HG03108 (cell line): ENCODE data around the gene DNLZ.

Source experiments
- ATAC-seq: cut with Tn5 transposase; IDR thresholded peaks from one replicate; pipeline ENCODE4 v1.9.1; 2021; ENCODE audit warnings: moderate library complexity; ENCODE audit not compliant: unreplicated experiment

The DNLZ gene

DNA sequence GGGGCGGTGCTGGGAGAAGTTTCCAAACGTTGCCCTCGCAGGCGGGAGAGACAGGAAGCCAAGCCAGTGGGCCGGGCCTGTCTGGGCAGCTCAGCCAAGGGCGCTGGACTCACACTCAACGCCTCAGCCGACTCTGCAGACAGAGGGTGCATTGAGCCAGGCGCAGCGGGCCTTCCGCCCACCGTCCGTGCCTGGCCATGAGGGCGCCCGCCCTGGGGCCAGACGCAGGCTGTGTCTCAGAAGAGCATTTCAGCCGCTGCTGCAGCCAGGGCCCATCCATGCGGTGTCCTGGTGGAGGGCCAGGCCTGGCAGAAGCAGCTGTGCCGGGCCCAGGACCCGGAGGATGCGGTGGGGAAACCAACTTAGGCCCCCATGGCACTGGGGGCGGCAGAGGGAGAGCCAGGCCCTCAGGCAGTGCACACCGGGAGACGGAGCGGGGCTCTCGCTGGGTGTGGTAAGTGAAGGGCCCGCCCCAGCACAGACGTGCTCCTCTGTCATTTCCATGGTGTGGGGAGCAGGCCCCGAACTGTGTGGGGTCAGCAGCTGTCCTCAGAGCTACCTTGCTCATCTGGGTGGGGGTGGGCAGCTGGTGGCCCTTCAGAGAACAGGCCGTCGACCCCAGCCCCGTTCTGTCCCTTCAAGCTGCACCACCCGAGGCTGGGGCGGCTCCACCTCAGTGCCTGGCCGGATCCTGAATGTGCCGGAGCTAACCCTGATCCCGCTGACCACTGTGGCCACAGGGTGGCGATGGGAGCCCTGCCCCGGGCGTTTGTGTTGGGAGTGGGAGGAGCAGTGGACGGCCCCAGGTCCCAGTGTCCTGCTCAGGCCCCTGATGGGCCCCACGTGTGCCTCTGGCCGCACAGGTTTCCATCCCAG, 18.0 kb downstream of the DNLZ start:
- no peak for ATAC-seq

GRCh38 chr9:136344544-136345280, 18.8 kb downstream of the DNLZ start:
- no peak for ATAC-seq

GRCh38 chr9:136343884-136344269, 19.7 kb downstream of the DNLZ start:
- no peak for ATAC-seq

- ATAC-seq = no peak
Observed at GRCh38 chr9:136343121-136343883, 20.2 kb downstream of the DNLZ start.

DNA sequence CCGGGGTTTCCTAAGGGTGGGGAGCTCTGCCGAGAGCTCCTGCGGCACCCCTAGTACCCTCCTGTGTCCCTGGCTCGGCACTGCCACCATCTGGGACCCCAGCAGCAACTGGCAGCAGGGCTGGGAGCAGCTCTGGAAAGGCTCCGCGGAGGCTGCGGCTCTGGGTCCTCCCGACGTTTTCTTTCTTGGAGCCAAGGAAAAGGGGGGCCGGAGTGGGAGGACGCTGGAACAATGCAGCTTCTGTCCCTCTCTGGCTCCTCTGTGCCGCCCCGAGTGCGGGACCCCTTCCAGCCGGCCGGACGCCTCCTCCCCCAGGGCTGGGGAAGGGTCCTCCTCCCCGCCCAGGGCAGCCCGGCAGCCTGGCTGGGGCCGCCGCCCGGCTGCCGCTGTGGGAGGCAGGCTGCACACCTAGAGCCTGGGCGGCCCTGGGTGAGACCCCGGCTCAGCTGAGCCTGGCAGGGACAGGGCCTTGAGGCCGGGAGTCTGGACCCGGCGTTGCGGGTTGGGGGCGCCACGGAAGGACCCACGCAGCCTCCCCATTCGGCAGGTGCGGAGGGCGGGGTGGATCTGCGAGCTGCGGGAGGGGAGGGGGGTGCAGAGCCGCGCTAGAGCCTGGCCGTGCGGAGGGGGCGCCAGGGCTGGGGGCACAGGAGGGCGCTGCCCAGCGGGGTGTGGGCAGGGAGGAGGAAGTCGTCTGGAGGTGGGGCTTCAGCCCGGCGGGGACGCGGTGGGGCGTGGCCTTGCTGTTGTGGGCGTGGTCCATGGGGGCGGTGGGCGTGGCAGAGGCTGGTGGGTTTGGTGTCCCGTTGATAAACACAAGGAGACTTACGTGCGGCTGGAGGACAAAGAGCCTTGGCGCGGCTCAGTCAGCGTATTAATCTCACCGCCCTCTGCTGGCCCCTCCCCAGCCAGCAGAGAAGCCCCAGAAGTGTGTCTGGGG, 21.1 kb downstream of the DNLZ start:
- ATAC-seq = no peak

- no peak for ATAC-seq
Observed at GRCh38 chr9:136341769-136342168, 21.8 kb downstream of the DNLZ start.

DNA sequence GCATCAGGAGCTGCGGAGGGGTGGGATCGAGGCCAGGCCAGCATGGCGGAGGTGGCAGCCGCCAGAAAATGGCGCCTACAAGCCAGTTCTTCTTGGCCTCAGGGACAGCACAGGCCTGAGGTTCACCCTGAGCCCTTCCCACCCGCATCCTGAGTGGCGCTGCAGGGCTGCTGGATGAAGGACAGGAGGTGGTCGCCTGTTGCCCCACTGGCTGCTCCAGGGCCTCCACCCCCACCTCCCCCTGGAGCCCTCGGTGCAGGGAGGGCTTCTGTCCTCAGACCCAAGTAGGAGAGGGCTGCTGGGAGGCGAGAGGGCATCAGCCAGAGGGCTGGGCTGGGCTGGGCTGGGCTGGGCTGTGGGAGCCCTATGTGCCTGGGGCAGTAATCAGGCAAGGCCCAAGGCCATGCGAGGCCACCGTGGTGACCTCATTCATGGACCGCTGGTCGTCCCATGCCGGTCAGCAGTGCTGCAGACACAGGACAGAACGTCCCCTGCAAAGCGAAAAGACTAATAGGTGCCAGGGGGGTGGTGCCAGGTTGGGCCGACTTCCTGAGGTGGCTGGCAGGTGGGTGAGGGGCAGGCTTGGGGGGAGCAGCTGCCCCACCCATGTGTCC, 22.4 kb downstream of the DNLZ start:
- no peak for ATAC-seq

- ATAC-seq = no peak
Observed at GRCh38 chr9:136340356-136341041, 23.0 kb downstream of the DNLZ start.

DNA sequence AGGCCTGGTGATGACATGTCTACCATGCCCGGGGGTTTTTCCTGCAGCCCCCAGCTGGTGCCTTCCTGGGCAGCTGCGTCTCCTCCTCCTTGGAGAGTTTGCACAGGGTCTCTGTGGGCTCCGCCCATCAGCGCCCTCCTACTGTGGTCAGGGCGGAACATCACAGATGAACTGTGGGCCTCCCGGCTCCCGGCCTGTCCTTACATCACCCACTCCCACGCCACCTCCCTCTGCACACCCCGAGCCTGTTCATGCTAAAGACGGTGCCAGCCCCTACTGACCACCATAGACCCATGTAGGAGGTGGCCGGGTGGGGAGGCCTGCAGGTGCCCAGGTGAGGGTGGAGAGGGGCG, 23.6 kb downstream of the DNLZ start:
- no peak for ATAC-seq

- no peak for ATAC-seq
Observed at GRCh38 chr9:136339173-136339957, 24.2 kb downstream of the DNLZ start.

GRCh38 chr9:136338511-136338910, 25.0 kb downstream of the DNLZ start:
- ATAC-seq = no peak

GRCh38 chr9:136337416-136338395, 25.8 kb downstream of the DNLZ start:
- ATAC-seq = no peak

GRCh38 chr9:136336881-136337280, 26.7 kb downstream of the DNLZ start:
- no peak for ATAC-seq

DNA sequence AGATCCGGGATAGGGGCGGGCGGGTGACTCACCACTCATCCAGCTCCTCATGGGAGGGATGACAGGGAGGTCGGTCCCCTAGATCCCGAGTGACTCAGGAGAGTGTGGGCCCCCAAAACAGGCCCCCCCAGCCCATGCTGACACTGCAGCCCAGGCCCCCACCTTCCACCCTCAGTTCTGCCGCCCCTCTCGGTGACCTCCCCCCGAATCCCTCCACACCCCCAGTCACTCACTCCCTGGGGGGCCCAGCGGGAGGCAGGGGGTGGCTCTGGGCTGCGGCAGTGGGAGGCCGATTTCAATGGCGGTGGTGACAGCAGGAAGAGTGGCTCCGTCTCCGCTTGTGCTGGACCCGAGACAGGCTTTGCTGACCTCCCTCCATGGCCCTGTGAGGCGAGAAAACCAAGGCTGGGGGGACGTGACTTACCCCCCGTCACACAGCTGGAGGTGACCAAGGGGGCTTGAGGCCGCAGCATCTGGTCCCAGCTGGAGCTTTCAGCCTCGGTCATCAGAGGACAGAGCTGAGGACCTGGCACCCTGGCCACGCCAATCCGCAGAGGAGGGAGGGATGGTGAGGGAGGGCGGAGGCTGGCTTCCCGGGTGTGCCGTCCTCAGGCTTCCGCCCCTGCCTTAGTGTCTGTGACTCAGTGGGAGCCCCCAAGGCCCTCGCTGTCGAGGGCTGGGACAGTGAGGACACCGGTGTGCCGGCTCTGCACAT, 27.2 kb downstream of the DNLZ start:
- ATAC-seq = no peak

GRCh38 chr9:136335296-136336155, 28.0 kb downstream of the DNLZ start:
- no peak for ATAC-seq

GRCh38 chr9:136334541-136334940, 29.0 kb downstream of the DNLZ start:
- no peak for ATAC-seq
